Colon (tissue), 2 donors: ENCODE measurements around the gene BZW2.

Source experiments
- FAIRE-seq: peaks from 2 replicates; lab custom pipeline; 2012; peaks lifted over from hg19 to GRCh38; lab: Jason Lieb, UNC
- donor health status: control.
- donor health status: control.

The BZW2 gene

DNA sequence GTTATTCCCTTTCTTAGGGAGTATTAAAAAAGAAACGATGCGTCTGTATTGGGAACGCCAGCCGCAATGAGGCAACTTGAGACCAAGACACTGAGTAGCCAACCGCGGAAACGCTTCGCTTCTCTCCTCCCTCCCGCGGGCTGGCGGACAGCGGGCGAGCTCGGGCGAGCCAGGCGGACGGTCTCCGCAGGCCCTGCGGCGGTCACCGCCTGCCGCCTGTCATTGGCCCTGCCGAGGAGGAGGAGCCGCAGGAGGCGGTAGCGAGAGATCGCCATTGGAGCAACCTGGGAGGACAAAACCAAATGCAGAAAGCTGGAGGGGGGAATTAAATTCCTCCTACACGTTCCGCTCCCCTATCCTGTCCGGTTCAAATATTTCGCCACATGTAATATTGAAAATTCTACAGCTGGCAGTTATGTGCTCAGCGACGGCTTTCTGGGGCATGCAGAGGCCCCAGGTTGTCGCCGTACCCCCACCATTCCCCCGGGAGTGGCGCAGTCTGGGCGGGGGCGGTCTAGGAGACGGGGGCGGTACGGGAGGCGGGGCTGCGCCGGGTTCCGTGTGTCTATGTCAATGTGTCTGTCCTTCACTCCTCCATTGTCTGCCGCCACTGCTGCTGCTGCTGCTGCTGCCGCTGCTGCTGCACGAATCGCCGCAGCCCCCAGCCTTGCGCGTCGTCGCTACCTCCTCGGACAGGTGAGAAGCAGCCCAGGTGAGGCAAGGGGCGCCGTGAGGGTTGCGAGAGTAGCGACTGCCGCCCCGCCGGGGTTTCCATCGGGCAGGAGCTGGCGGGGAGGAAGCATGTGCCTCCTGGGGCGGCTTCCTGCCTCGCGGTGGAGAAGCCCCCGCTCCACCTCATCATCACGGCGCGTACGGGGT is at the start of gene BZW2, which contains the start of gene ANKMY2:
Gene BZW2 (plus strand): TSS at position 589 of the 879 bp plus-strand sequence. CDS start 19,263 bp downstream, outside the sequence.
Gene ANKMY2 (minus strand): TSS at position 162 of the 879 bp plus-strand sequence. CDS start 181 bp downstream, outside the sequence.
- FAIRE-seq: no peak

DNA sequence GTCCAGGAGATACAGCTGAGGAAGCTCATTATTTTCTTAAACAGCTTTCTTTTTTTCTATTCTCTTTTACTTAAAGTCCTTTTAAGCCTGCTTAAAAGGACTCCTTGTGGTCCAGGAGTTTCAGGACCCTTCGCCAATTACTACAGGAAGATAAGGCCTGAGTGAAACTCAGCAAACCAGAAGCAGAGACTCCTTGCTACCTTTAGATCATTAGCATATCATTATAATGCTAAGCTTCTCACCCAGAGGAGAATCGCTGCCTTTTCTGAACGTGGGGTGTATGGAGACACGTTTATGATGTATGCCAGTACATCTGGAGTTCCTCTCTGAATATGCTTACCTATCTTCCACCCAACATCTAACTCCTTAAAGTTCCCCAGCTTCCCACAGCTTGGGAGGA is 48.0 kb upstream of the BZW2 start:
- FAIRE-seq: no peak

DNA sequence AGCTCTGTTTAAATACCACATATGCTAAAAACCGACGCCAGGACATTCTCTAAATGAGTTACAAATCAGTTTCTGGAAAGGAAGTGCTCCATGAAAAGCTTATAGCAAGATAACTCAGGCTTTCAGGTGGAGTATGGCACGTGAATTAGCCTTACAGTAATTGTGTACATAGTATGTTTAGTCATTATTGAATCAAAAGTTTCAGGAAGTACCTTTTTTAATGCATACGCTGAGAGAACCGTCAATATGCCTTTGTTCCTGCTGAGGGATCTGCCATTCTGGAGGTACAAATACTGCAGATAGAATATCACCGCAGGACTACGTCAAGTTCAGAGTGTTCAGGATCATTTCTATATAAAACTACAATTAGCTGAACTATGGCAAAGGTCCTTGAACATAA is 46.1 kb upstream of the BZW2 start:
- FAIRE-seq: no peak

DNA sequence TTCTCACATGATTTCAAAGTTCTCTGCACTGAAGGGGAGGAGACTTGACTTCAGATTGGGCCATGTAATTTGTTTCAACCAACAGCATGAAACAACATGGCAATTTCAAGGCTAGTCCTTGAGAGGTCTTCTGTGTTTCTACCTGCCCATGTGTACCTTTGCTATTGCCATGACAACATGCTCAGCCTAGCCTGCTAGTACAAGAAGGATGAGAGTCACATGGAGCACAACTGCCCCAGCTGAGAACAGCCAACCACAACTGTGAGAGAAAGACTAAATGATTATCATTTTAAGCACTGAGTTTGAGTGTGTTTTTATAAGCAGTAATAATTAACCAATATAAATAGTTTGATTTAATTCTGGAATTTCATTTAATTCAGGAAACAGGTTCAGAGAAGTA is 42.3 kb upstream of the BZW2 start:
- no peak for FAIRE-seq

DNA sequence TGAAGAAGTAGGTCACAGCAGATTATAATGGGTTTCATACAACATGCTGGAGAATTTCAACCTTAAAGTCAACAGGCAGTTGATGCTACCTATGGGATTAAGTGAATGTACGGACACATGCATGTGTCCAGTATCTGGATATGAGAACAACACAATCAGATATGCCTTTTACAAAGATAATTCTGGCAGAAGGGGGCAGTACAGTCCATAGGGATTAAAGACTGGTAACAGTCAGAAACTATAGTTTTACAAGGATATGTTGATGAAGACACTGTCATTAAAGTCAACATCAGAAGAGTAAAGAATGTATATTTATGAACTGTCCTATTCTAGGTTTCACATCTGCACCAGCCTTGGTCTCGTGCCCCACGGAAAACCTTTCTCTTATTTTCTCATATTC is 41.9 kb upstream of the BZW2 start:
- FAIRE-seq: no peak

DNA sequence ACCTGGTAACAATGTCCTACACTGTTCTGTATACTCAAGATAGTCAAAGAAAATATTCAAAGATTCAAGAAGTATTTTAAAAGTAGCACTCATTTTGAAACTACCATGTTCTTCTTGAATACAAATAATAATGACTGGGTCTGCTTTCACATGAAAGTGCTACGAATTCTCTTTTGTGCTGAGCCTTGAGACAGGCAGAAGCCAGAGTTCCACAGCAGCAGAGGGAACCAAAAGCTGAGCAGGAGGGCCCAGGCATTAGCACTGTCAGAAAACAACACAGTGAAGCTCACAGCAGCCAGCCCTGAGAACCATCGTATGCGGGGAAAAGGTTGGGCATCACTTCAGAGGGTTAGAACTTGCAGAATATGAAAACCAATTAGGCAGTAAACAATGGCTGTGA is 39.3 kb upstream of the BZW2 start:
- FAIRE-seq: no peak

DNA sequence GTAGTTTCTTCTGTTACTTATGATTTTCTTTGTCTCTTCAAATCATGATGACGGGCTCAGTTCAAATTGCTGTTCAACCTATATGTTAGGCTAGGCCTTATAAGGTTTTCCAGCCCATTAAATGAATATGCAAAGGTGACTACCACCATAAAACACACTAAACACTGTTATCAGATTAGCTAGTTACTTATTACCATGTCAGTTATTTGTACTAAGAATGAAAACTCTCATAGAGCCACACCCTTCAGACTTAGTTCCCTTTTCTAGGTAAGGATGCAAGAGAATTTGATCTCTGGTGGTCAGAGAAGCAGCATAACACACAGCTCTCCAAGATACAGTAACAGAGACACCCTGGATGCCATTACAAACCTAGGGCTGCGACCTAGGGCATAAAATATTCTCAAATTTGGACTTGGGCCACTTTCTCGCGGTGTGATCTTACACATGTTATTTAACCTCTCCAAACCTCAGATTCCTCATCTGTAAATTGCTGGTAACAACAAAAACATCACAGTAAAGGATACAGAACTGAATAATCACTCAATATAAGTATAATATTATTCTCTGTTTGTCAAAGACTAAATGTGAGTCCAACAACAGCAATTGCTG is 36.0 kb upstream of the BZW2 start:
- peak; percentile 38 for FAIRE-seq

DNA sequence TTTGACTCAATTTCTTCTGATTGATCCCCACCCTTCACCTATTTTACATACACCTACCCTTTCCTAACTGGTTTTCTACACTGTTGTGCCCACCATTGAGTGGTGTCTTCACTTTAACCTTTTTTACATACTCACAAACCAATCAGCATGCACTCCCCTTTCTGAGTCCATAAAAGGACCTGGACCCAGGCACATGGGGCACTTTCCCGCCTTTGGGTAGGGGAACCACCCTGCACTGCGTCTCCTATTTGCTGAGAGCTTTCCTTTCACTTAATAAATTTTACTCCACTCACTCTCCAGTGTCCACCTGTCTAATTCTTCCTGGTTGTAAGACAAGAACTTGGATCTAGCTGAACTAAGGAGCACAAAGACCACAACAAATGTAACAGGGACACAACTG is 34.3 kb upstream of the BZW2 start:
- no peak for FAIRE-seq

DNA sequence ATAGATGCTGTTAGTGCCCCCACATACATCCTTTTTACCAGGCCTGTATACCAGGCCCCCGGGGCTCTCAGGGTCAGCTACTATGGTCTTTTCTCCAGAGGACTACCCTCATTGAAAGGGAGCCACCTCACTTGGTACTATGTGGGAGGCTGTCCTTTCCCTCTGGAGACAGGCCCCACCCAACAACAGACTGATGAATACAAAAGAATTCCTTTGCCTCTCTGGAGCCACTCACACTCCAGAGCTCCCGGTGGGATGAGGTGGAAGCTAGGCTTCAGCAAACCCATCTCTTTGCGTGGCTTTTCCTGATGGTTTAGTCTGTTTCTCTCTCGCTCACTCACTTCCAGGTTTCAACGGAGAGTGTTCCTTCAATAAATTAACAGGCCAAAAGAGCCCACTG is 30.8 kb upstream of the BZW2 start:
- no peak for FAIRE-seq

DNA sequence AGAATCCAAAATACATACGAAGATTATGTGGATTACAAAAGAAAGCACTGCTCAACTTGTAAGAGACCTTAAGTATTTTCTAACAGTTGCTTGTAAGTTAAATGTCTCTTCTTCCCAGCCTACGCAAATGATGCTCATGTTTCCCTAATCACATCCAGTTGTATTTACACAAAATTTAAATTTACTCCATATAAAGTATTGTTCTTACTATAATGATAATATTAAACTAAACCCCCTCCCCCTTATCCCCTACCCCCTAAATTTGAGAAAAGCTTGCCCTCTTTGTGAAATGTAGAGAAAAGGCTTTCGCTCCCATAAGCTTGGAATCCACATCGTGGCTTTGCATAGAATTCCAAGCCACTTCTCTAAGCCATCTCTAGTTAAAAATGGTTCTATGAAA is 29.9 kb upstream of the BZW2 start:
- no peak for FAIRE-seq

DNA sequence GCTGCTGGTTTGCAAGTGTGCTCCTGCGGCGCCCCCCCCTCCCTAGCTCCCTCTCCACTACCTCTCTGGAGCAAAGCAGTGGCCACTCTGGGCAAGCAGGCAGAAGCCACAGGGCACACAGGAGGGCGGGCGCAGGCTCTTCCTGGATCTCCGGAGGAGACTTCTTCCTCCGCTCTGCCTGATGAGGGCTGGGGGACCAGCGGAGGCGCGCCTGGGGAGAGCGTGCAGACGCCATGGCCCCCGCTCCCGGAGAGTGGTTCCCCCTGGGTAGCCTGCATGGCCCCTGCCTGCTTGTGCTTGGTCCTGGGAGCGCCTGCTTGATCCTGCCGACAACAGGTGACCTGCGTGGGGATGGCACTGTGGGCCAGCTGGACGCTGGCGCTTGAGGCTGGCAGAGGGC is 29.4 kb upstream of the BZW2 start:
- FAIRE-seq: no peak

DNA sequence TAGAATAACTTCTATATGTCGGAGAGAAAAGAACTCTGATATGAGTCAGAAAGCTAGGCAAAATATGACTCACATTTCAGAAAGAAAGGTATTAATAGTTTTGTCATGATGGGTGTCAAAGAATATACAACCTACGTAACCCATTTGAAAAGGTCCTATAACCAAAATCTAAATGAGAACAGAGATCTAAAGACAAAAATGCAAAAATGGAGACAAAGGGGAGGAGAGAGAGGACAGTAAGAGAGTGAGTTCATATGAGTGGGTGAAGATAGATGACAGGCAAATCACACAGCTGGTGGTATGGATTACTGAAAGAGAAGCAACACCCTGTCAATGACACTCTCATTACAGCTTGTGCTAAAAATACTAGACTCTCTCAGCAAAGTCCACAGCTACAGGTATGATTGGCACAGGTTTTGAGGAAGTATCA is 26.0 kb upstream of the BZW2 start:
- FAIRE-seq: no peak

DNA sequence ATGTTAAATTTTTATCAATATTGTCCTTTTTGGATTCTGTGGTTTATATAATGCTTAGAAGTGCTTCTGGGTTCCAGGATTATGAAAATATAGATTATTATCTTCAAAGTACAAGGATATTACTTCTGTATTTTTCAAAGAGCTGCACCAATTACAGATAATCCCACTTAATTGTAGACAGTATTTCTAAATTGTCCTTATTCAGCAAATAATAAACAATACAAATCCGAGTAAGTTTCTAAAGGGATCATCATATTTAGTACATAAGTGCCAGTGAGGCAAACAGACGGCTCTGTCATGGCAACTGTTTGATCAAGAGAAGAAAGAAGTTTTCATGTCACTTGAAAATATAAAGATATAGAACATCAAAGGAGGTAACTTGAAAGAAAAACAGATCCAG is 19.6 kb upstream of the BZW2 start:
- no peak for FAIRE-seq

DNA sequence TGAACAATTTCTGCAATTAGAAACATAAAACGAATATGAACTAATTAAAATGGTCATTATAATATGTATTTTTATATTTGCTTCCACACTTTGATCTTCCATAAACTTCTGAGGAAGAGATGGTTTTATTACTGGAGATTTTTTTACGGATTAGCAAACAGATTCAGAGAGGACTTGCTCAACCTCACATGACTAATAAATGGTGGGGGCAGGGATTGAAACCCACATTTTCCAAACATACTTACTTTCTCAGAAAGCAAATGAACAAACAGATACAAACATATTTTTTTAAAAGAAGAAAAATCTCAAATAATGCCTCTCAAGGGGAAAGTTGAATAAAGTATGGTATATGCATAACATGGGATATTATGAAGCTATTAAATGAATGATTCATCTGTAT is 18.7 kb upstream of the BZW2 start:
- peak; percentile 28 for FAIRE-seq

DNA sequence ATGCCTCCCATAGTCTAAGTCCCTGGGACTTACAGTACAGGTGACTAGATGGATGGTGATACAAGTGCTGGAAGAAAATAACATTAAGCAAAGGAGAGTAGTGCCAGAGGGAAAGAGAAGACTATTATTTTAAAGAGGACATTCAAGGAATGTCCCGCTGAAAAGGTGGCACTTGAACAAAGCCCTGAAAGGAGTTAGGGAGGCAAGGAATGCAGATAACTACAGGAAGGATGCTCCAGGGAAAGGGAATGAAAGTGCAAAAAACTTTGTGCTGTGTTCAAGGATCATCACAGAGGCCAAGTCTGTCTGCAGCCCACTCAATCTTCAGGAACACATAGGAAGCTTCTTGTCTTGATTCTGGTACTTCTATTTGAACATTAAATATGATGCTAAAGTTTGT is 15.3 kb upstream of the BZW2 start:
- FAIRE-seq: no peak

DNA sequence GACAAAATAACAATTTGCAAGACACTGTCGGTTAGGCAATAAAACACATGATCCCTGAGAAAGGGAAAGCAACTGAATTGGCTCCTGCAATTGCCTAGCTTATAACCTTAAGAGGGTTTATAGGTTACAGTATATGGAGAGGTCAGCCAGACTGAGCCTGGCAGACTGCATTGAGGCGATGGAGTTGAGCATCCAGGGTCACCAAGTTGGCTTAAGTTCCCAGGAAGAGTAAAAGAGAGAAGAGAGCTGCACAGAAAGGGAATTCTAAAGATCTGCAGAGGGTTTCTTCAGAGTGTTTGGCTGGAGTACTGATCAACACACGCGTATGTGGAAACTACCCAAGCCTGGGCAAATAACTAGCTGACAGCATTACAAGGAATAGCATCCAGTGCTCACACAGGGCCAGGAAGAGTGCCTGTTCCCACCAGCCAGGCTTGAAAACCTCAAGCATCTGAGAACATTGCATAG is 11.7 kb upstream of the BZW2 start:
- no peak for FAIRE-seq

DNA sequence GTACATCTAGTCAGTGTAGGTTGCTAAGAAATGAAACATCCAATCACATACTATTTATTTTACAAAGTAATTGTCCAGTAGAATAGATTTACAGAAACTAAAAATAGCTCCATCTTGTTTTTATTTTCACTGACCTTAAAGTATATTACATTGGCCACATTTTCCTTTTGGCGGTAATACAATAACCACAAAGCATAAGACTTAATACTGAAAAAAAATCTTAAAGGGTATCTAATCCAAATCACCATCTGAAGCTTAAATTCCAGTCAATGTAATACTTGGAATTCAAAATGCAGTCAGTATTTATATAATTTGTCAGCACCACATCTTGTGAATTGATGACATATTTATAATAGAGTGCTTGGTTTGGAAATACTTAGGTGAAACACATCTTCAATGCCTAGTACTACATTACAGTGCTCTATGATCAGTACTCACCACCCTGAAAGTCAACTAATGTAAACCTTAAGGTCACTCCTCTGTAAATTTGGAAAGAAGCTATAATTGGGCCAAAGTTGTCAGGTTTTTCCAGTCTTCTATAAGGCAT is 9.4 kb upstream of the BZW2 start:
- no peak for FAIRE-seq

DNA sequence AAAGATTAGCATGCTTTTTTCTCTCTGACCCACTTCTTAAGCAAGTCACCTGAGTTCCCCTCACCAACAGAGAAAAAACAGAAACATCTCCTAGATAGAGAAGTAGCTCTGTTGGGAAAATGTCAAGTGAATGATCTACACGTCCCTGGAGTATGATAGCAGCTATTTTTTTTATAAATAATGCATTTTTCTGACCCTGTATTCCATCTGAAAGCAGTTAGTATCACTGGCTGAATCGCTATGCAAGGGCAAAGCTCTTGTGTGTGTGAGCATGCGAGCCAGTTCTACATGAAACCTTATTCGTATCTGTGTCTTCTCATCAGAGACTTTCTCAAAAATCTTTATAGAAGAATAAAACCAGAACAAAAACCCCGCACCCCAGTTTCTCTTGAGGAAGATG is 8.6 kb upstream of the BZW2 start:
- FAIRE-seq: no peak

DNA sequence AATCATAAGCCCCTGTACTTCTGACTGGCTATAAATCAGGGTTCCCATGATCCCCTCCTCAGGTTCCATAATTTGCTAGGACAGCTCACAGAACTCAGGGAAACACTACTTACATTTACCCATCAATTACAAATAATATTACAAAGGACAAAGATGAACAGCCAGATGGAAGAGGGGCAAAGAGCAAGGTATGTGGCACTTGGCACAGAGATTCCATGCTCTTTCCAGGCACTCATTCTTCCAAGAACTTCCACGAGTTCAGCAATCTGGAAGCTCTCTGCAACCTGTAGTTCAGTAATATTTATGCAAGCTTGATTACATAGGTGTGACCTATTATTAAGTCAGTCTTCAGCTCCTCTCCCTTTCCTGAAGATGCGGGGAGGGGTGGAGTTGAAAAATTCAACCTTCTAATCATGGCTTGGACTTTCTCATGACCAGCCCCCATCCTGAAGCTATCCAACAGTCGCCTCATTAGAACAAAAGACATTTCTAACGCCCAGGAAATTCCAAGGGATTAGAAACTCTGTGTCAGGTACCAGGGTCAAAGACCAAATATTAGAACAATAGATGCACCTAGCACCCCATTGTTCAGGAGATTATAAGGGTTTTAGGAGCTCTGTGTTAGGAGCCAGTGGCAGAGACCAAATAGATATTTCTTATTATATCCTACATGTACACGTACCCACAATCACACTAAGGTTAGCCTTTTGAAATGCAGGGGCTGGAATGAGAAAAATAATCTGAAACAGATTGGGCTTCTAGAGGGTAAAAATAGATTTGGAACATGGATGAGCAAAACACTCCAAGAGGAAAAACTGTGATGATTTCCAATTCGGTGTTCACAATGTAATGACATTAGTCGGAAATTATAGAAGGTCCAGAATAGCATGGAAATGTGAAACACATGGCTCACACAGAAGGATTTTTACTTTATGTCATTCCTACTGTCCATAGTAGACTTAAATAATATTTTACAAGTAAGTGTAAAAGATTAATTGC is 7.4 kb upstream of the BZW2 start:
- no peak for FAIRE-seq

DNA sequence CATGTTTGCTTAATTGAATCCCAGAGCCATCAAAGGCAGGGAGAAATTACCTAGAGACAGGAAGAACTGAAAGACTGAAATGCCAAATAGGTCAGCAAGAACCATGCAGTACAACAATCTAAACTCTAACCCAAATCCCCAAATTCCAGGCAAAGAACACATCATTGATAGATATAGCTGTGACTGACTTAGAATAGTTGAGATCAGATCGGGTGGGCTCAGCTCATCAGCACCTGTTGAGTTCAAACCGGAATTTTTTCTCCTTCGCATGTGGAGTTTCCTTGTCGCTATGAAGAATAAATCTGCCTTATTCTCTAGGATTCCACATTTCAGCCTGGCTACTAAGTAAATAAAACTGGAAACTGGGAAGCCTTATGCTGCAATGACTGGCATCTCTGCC is 1.8 kb upstream of the BZW2 start:
- no peak for FAIRE-seq

DNA sequence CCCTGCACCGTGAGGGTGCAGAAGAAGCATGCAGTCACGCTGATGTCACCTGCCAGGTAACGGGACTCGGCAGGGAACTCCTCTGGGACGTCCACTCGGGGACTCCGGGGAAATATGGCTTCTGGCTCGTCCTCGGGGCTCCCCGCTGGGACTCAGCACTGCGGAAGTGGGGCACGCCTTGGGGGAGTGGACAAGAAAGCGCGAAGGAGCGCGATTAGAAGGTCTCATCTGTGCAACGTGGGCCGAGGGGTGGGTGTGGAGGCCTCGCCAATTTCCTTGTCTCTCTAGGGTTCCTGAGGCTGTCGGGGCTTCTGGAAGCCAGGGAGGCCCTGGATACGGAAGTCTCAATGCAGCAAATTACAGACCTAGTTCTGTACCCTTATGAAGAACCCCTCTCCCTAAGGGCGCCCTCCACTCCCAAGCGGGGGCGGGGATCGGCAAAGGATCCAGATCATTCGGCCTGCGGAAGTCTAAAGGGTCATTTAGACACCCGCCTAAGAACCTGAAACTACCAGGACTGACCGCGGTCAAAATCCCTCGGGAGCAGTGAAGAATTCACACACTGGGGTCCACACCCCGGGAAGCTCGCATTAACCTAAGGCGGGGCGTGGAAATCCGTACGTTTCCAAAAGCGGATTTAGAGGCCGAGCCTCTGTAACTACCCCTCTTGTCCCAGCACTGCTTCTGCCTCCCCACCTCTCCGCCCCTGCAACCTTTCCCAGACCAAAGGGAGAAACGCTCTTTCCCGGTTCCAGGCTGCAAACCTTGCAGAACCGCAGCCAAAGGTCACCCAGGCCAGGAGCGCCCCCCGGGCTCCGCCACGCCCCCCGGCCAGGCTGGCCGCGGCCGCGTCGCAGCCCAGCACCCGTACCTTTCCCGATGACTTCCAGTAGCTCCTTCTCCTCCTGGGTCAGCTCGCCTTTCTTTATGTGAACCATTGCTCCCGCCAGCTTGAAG is 1.1 kb upstream of the BZW2 start:
- no peak for FAIRE-seq
